ENCODE results near the gene CCL22.

CCL22 gene, protein sequence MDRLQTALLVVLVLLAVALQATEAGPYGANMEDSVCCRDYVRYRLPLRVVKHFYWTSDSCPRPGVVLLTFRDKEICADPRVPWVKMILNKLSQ

DNA sequence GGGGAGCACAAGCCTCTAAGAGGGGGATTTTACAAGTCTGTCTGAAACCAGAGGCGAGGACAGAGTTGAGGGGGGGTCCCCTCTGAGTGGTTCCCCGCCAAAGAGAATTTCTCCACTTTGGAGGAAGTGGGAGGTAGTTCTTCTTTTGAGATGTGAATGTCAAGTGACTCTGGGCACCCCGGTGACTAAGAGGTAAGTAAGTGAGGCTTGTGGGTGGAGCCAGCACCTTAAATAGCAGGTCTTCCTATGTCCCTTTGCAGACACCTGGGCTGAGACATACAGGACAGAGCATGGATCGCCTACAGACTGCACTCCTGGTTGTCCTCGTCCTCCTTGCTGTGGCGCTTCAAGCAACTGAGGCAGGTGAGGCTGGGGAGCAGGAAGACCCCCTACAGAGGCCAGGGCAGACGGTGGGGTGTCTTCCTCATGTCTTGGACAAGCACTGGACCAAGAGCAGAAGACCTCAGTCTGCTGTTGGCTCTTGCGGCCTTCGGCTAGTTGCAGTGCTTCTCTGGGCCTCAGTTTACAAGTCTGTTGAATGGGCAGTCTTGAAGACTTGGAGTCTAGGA is at the start of gene CCL22:
Gene CCL22, plus strand, starts transcription at position 257 of the 569 bp plus-strand sequence. Its CDS starts 34 bp downstream, at position 291.
- TF ChIP-seq ZBTB7A (IDR thresholded peaks at IDR 0.05; ENCODE audit: low read depth) (no peak), EP300 (IDR thresholded peaks at IDR 0.05; ENCODE audit: borderline replicate concordance) (no peak), RAD21 (IDR thresholded peaks at IDR 0.05; ENCODE audit: low read depth) (no peak), NFIC (IDR thresholded peaks at IDR 0.05) (no peak), CEBPB (IDR thresholded peaks at IDR 0.05) (no peak), YY1 (IDR thresholded peaks at IDR 0.05; ENCODE audit: low read depth) (no peak), FOXM1 (IDR thresholded peaks at IDR 0.05; ENCODE audit: borderline replicate concordance, low read depth) (no peak), EGR1 (IDR thresholded peaks at IDR 0.05) (no peak), CREB1 (IDR thresholded peaks at IDR 0.05; ENCODE audit: low read depth) (no peak), TCF12 (IDR thresholded peaks at IDR 0.05; ENCODE audit: low read depth) (no peak), TAF1 (IDR thresholded peaks at IDR 0.05; ENCODE audit: low read depth) (no peak), TEAD4 (IDR thresholded peaks at IDR 0.05) (no peak)
- TF ChIP-seq, protein P1, sequence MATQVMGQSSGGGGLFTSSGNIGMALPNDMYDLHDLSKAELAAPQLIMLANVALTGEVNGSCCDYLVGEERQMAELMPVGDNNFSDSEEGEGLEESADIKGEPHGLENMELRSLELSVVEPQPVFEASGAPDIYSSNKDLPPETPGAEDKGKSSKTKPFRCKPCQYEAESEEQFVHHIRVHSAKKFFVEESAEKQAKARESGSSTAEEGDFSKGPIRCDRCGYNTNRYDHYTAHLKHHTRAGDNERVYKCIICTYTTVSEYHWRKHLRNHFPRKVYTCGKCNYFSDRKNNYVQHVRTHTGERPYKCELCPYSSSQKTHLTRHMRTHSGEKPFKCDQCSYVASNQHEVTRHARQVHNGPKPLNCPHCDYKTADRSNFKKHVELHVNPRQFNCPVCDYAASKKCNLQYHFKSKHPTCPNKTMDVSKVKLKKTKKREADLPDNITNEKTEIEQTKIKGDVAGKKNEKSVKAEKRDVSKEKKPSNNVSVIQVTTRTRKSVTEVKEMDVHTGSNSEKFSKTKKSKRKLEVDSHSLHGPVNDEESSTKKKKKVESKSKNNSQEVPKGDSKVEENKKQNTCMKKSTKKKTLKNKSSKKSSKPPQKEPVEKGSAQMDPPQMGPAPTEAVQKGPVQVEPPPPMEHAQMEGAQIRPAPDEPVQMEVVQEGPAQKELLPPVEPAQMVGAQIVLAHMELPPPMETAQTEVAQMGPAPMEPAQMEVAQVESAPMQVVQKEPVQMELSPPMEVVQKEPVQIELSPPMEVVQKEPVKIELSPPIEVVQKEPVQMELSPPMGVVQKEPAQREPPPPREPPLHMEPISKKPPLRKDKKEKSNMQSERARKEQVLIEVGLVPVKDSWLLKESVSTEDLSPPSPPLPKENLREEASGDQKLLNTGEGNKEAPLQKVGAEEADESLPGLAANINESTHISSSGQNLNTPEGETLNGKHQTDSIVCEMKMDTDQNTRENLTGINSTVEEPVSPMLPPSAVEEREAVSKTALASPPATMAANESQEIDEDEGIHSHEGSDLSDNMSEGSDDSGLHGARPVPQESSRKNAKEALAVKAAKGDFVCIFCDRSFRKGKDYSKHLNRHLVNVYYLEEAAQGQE (IDR thresholded peaks at IDR 0.05; ENCODE audit: low read depth): no peak
- TF ChIP-seq, protein P2, sequence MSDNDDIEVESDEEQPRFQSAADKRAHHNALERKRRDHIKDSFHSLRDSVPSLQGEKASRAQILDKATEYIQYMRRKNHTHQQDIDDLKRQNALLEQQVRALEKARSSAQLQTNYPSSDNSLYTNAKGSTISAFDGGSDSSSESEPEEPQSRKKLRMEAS (IDR thresholded peaks at IDR 0.05): no peak
- TF ChIP-seq, protein P3, sequence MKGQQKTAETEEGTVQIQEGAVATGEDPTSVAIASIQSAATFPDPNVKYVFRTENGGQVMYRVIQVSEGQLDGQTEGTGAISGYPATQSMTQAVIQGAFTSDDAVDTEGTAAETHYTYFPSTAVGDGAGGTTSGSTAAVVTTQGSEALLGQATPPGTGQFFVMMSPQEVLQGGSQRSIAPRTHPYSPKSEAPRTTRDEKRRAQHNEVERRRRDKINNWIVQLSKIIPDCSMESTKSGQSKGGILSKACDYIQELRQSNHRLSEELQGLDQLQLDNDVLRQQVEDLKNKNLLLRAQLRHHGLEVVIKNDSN (IDR thresholded peaks at IDR 0.05): no peak

DNA sequence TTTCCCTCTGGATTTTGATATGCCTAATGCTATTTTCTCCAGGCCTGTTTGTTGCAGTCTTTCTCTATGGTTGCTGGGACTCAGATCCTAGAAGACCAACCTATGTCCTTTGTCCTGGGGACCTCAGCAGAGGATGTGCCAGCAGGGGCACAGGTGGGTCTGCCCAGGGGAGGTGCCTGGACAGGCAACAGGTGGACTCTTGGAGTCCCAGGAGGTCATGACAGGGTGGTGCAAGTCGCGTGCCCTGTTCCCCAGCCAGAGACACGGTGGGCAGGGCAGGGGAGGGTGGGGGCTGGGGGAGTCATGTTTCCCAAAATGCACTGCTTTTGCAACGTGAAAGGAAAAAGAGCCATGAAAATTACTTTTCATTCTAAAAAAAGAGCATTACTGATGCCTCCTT is 47.8 kb upstream of the CCL22 start:
- no peak for TF ChIP-seq TEAD4 (IDR thresholded peaks at IDR 0.05)

DNA sequence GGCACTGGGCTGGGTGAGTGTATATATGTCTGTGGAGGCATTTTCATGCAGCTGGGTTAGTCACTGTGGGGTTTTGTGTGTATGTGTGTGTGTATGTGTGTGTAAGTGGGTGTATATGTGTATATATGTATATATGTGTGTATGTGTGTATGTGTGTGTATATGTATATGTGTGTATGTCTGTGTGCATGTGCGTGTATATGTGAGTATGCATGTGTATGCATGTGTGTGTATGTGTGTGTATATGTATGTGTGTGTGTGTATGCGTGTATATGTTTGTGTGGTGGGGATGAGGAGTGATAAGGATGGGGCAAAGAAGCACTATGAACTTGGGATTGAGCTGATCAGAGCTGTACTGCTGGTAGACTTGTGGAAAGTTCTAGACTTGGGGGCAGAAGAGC is 45.1 kb upstream of the CCL22 start:
- no peak for TF ChIP-seq TEAD4 (IDR thresholded peaks at IDR 0.05)
- no peak for TF ChIP-seq EGR1 (IDR thresholded peaks at IDR 0.05)

DNA sequence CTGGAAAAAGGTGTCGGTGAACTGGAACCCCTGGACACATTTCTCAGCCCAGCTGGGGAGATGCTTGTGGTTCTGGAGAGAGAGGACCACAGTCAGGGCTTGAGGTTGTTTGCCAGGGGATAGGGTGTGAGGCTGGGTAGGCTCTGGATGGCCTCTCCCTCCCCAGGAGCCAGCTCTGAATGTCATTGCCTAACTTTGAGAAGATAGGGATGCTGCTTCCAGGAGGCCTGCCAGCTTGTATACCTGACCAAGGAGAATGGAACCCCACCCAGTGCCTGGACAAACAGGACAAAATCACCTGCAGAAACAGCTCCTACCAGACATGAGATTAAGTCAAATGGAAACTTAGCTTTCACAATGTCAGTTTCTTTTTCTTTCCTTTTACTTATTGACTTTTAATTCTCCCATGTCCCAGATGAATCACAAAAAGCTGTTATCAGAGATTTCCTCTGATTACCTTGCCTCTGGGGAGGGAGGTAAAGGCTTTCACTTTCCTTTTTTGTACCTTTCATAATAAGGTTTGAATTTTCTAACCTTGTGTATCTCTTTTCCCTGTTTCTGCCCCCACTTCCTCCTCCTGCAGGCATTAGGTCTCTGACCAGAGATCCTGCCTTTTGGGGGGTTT is 44.3 kb upstream of the CCL22 start:
- TF ChIP-seq YY1 (IDR thresholded peaks at IDR 0.05; ENCODE audit: low read depth): no peak
- TF ChIP-seq, protein P3 (IDR thresholded peaks at IDR 0.05): no peak
- no peak for TF ChIP-seq TAF1 (IDR thresholded peaks at IDR 0.05; ENCODE audit: low read depth)
- no peak for TF ChIP-seq RAD21 (IDR thresholded peaks at IDR 0.05; ENCODE audit: low read depth)
- no peak for TF ChIP-seq TEAD4 (IDR thresholded peaks at IDR 0.05)
- TF ChIP-seq TCF12 (IDR thresholded peaks at IDR 0.05; ENCODE audit: low read depth): no peak

DNA sequence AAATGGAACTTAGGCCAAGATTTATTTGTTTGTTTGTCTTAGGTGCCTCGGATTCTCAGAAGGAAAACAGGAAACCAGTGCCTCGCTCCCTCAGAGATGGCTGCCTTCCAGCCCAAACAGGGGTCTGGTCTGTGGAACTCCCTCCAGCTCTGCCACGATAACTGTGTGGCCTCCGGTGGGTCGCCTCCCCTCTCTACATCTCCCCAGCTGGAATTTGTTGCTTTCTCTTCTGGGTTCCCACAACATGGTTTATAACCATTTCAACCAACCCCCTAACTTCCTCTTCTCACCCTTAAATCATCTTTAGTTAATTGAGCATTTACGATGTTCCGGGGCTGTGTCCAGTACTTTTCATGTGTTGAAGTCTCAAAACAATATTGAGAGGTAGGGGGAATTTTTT is 43.2 kb upstream of the CCL22 start:
- TF ChIP-seq ZBTB7A (IDR thresholded peaks at IDR 0.05; ENCODE audit: low read depth): no peak
- TF ChIP-seq CEBPB (IDR thresholded peaks at IDR 0.05): no peak
- TF ChIP-seq CREB1 (IDR thresholded peaks at IDR 0.05; ENCODE audit: low read depth): no peak
- TF ChIP-seq TCF12 (IDR thresholded peaks at IDR 0.05; ENCODE audit: low read depth): no peak
- no peak for TF ChIP-seq FOXM1 (IDR thresholded peaks at IDR 0.05; ENCODE audit: borderline replicate concordance, low read depth)
- TF ChIP-seq, protein P3 (IDR thresholded peaks at IDR 0.05): no peak
- no peak for TF ChIP-seq YY1 (IDR thresholded peaks at IDR 0.05; ENCODE audit: low read depth)
- TF ChIP-seq, protein P1 (IDR thresholded peaks at IDR 0.05; ENCODE audit: low read depth): no peak
- no peak for TF ChIP-seq TAF1 (IDR thresholded peaks at IDR 0.05; ENCODE audit: low read depth)
- no peak for TF ChIP-seq RAD21 (IDR thresholded peaks at IDR 0.05; ENCODE audit: low read depth)
- TF ChIP-seq EGR1 (IDR thresholded peaks at IDR 0.05): no peak

DNA sequence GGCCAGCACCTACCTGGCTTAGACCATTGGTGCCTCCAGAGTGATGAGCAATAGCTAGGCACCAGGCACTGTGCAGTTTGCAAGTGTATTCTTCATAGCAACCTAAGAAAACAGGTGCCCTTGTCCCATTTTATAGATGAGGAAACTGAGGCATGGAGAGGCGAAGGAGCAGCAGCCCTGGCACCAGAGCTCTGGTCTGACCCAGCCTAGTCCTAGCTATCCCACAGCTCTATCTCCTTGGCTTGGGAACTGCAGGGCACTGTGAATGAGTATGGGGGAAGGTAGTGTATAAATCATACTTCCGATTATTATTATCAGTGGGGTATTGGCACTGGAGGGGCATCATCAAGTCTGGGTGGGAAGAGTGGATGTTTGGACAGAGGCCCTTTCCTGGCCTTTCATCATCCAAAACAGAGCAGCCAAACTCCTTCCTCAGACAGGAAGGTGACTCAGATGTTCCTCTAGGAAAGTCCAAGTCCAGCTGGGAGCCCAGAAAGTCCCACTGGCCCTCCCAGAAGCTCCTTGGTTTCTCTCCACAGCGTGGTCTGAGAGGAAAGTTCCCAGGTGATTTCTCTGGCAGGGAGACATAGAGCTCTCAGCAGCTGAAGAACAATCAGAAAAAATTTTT is 42.1 kb upstream of the CCL22 start:
- TF ChIP-seq EP300 (IDR thresholded peaks at IDR 0.05; ENCODE audit: borderline replicate concordance) (0 out of 2 replicates have a peak, but pooled peaks have one; percentile 19), RAD21 (IDR thresholded peaks at IDR 0.05; ENCODE audit: low read depth) (no peak), CEBPB (IDR thresholded peaks at IDR 0.05) (no peak)
- TF ChIP-seq, protein P2 (IDR thresholded peaks at IDR 0.05): no peak

All from Ishikawa (cell line).